IgD-negative memory B cell (primary cell): ENCODE results near the gene RAB6A. TPM values are rescaled to one million over a fixed set of nuclear protein-coding genes. Genes with fewer than 3 reads are reported as not detected.
A peak's percentile ranks its signal among the peaks of the same experiment; 100 is the strongest.

Experiments
- H3K27ac Mint-ChIP-seq, 3 donors: one replicate each; pipeline ENCODE4 v1.8.0; 2020 to 2022; ENCODE audit warnings: mild to moderate bottlenecking in 3 of 3, mixed read lengths in 3 of 3, moderate library complexity in 1 of 3
- H3K27me3 Mint-ChIP-seq: one replicate; pipeline ENCODE4 v1.8.0; 2021; ENCODE audit warnings: mixed read lengths
- H3K36me3 Mint-ChIP-seq: one replicate; pipeline ENCODE4 v1.8.0; 2020; ENCODE audit warnings: mild to moderate bottlenecking, mixed read lengths
- H3K4me1 Mint-ChIP-seq, 3 donors: one replicate each; pipeline ENCODE4 v1.8.0; 2020 to 2022; ENCODE audit warnings: mixed read lengths in 3 of 3, mild to moderate bottlenecking in 1 of 3
- H3K4me3 Mint-ChIP-seq, 4 donors: one replicate each; pipeline ENCODE4 v1.8.0; 2020 to 2022; ENCODE audit warnings: mild to moderate bottlenecking in 4 of 4, mixed read lengths in 4 of 4, moderate library complexity in 3 of 4
- H3K9me3 Mint-ChIP-seq, 3 donors: one replicate each; pipeline ENCODE4 v1.8.0; 2020 to 2021; ENCODE audit warnings: mixed read lengths in 3 of 3, mild to moderate bottlenecking in 1 of 3
- polyA plus RNA-seq: library from polyadenylated mRNA; unstranded; fragments of 300-500 nt; fragmentation: Illumina TruSeq; gene quantifications from one replicate; pipeline ENCODE4 v1.2.3, GENCODE V29; 2021

RAB6A gene
- polyA plus RNA-seq, 1 donor from 2014 or later: 93.4 TPM

DNA sequence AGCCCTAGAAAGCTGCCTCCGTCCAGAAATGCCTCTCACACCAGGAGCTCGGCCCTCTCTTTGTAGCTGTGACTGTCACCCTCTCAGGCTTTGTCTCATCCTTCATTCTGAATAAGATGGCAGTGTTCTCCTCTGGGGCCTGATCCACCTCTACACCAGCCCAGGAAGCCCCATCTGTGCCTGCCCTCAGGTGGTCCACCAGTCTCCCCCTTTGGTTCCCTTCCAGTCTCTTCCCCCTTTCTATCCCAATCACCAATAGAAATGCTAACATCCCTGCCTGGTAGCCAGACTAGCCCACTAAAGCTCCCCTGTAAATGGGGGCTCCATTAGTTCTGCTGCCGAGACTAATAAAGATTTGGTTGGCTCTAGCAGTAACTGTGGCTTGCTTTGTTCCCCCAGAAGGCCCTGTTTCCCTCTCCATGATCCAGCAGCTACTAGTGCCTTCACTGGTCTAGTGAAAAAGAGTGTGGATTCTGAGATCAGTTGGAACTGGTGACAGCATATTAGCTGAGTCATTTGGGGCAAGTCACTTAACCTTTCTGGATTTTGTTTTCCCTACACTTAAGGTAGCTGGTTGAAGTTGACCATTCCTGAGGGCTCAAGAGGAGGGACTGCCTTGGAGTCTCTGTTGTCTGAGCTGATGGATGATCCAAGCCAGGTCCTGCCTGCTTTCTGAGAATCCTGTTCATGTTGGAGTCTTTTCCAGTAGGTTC lies 98.3 kb downstream of the RAB6A start:
- H3K36me3 Mint-ChIP-seq: no peaks in the 10 kb centered on the region
- peaks cover 0 to 5% (median 2%) of the 10 kb centered on the region in 3 donors for H3K4me1 Mint-ChIP-seq
- no peak overlapping the region for H3K27ac Mint-ChIP-seq
- H3K4me3 Mint-ChIP-seq: peak overlapping the region in 1 of 4 donors; percentile 56
- no peaks in the 10 kb centered on the region for H3K9me3 Mint-ChIP-seq
- H3K27me3 Mint-ChIP-seq: no peaks in the 10 kb centered on the region

DNA sequence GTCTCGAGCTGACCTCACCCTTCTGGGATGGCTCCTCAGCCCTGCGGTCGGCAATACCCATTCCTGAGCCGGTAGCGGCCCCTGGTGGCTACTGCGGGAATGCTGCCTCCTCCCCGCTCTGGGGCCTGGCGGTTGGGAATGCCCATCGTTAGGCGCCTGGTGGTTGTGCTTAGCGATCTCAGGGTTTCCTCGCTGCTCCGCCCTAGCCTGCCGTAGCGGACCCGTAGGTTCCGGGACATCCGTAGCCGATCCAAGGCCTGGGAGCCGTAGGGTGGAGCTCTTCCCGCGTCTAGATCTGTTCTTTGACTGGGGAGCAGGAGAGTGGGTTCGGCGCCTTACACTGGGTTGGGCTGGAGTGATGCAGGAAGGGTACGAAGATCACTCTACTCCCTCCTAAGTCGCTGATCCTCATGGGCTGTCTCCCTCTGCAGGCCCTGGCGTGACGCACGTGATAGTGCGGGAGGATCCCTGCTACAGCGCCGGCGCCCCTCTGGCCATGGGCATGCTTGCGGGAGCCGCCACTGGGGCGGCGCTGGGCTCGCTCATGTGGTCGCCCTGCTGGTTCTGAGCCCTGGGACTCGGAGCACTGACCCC lies 99.7 kb downstream of the RAB6A start:
- H3K27ac Mint-ChIP-seq: no peak overlapping the region
- H3K27me3 Mint-ChIP-seq: no peaks in the 10 kb centered on the region
- H3K36me3 Mint-ChIP-seq: no peaks in the 10 kb centered on the region

DNA sequence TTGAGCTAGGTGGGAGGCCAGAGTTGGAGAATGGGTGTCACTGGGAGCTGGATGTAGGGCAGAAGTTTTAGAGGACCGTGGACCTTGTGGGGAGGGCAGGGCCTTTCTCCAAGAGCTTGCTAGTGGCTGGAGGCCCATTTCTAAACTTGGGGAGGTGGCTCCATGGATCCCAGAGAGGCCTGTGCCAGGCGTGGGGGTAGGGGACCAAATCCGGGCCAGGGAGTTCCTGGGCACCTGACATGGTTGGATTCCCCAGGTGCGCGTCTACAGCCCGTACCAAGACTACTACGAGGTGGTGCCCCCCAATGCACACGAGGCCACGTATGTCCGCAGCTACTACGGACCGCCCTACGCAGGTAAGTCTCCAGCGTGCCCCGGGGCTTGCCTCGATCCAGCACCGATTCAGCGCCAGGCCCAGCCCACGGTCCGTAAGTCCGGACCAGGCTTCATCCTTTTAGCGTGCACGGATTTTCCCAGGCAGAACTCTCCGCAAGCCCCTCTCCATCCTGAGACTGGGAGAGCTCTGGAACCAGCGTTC lies 100.3 kb downstream of the RAB6A start:
- peaks cover 0 to 5% (median 2%) of the 10 kb centered on the region in 3 donors for H3K4me1 Mint-ChIP-seq
- H3K9me3 Mint-ChIP-seq: no peaks in the 10 kb centered on the region
- peak overlapping the region in 1 of 3 donors; percentile 73 for H3K27ac Mint-ChIP-seq
- no peaks in the 10 kb centered on the region for H3K27me3 Mint-ChIP-seq
- peak overlapping the region in 2 of 4 donors; percentile 29 to 78 for H3K4me3 Mint-ChIP-seq
- H3K36me3 Mint-ChIP-seq: no peaks in the 10 kb centered on the region

More for the DNA sequence above, 99.7 kb downstream of the RAB6A start:
- peak overlapping the region in 2 of 4 donors; percentile 19 to 29 for H3K4me3 Mint-ChIP-seq
- no peaks in the 10 kb centered on the region for H3K9me3 Mint-ChIP-seq
- H3K4me1 Mint-ChIP-seq: peaks cover 0 to 5% (median 2%) of the 10 kb centered on the region in 3 donors

DNA sequence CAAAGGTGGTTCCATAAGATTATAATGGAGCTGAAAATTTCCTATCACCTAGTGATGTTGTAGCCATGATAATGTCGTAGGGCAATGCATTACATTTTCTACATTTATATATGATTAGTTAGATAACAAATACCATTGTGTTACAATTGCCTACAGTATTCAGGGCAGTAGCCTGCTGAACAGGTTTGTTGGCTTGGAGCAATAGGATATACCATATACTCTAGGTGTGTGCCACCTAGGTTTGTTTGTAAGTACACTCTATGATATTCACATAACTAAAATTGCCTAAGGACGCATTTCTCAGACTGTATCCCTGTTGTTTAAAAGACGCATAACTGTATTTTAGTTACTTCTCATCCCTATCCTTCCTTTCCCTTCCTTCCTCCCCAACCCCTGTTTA lies 100.9 kb downstream of the RAB6A start:
- Mint-ChIP-seq H3K27me3 (no peaks in the 10 kb centered on the region), H3K9me3 (no peaks in the 10 kb centered on the region), H3K4me1 (peaks cover 0 to 5% (median 2%) of the 10 kb centered on the region in 3 donors), H3K36me3 (no peaks in the 10 kb centered on the region), H3K4me3 (peak overlapping the region in 1 of 4 donors; percentile 78), H3K27ac (no peak overlapping the region)

DNA sequence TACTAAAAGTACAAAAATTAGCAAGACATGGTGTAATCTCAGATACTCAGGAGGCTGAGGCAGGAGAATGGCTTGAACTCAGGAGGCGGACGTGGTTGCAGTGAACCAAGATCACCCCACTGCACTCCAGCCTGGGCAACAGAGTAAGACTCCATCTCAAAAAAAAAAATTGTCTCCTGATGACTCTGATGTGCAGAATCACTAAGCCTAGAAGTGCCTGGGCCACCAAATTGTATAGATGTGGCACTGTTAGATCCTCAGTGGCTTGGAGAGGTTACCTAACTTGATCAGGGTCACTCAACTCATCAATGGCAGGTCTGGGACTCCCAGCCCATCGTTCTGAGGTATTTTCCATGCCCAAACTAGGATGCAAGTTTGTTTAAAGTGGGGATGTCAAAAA lies 103.9 kb downstream of the RAB6A start:
- Mint-ChIP-seq H3K27ac (no peak overlapping the region), H3K9me3 (no peaks in the 10 kb centered on the region)

DNA sequence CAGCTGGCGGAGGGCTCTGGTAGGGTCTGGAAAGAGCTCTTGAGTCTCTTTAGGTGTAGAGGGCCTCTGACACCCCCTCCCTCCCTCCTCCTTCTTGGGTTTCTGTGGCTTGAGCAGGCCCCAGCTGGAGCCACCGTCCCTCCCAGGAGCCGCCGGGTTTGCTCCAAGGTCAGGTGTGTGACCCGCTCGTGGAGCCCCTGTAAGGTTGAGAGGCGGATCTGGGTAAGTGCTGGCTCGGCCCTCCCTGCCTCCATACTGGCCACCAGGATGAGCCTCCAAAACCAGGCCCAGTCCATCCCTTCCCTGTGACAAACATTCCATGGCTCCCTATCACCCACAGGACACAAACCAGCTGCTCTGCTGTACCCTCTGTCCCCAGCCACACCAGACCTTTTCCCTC lies 105.2 kb downstream of the RAB6A start:
- Mint-ChIP-seq H3K27ac (no peak overlapping the region), H3K9me3 (no peaks in the 10 kb centered on the region), H3K27me3 (no peaks in the 10 kb centered on the region), H3K4me1 (no peaks in the 10 kb centered on the region), H3K4me3 (no peak overlapping the region), H3K36me3 (peaks cover 3% of the 10 kb centered on the region)

More for the DNA sequence above, 103.9 kb downstream of the RAB6A start:
- Mint-ChIP-seq H3K4me1 (peaks cover 0 to 2% (median 2%) of the 10 kb centered on the region in 3 donors), H3K36me3 (no peaks in the 10 kb centered on the region), H3K4me3 (no peak overlapping the region), H3K27me3 (no peaks in the 10 kb centered on the region)

DNA sequence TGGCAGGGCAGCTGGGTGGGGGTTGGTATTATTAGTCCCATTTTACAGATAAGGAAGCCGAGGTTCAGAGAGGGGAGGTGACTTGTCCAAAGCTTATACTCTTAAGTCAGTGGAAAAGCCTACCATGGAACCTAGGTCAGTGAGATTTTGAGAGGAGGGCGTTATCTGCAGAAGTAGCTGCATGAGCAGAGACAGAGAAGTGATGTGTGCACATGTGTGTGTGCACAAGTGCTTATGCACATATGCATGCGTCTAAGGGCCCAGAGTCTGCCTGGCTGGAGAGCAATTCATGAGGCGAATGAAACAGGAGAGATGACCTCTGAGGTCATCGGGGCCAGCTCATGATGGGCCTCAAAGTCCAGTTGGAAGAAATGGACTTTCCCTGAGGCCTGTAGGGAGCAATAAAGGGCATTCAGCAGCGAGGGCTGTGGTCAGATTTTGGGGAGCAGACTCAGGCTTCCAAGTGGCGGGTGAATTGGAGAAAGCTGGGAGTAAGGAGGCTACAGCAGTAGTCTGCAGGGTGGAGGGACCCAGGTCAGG lies 106.3 kb downstream of the RAB6A start:
- Mint-ChIP-seq H3K27ac (peak overlapping the region in 1 of 3 donors; percentile 76), H3K36me3 (peaks cover 3% of the 10 kb centered on the region), H3K4me1 (peaks cover 0 to 2% (median 0%) of the 10 kb centered on the region in 3 donors), H3K4me3 (no peak overlapping the region), H3K27me3 (no peaks in the 10 kb centered on the region), H3K9me3 (no peaks in the 10 kb centered on the region)

DNA sequence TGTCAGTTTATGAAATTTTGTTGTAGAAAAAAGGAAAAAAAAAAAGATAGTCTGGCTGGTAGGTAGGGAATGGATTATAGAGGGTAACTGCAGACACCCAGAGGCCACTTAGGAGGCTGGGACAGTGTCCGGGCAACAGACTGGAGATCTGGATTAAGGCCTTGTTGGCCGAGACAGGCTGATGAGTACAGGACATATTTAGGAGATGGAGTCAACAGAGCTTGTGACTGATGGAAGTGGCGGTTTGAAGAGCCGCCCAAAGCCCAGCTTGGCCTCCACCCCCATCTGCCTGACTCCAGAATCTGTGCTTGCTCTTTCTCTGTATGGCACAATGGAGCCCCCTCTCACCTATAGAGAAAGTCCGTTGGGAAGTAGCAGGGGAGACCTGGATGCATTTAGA lies 106.9 kb downstream of the RAB6A start:
- peaks cover 3% of the 10 kb centered on the region for H3K36me3 Mint-ChIP-seq
- no peaks in the 10 kb centered on the region for H3K27me3 Mint-ChIP-seq
- H3K9me3 Mint-ChIP-seq: no peaks in the 10 kb centered on the region
- H3K27ac Mint-ChIP-seq: no peak overlapping the region
- H3K4me3 Mint-ChIP-seq: no peak overlapping the region
- H3K4me1 Mint-ChIP-seq: peaks cover 3 to 7% (median 3%) of the 10 kb centered on the region in 3 donors

DNA sequence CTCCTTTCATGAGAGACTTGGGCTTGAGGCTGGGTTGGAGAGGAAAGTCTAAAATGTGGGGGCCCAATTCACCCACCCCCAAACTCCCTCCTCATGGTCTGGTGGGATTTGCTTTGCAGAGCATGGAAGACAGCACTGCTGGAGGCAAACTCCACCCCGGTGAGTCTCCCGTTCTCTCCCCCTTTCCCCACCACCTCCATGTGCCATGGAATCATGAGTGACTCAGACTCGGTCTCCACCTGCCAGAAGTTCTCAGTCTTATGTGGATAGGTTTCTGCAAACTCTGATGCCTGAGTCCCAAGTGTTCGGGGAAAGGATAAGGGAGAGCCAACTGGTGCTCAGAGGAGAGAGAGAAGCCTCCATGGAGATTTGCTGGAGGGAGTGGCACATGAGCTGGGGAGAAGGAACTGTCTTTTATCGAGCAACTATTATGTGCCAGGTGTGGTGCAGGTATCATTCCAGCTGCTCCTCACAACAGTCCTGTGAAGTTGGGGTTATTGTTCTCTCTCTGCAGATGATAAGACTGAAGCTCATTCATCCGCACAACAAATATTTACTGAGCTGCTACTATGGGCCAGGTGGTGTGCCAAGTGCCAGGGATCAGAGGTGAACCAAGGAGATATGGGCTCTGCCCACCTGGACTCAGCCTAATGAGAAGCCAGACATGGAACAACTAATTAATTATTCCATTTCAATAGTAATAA lies 107.9 kb downstream of the RAB6A start:
- H3K4me1 Mint-ChIP-seq: peaks cover 8 to 12% (median 9%) of the 10 kb centered on the region in 3 donors
- H3K4me3 Mint-ChIP-seq: no peak overlapping the region
- H3K27ac Mint-ChIP-seq: peak overlapping the region in 1 of 3 donors; percentile 52
- no peaks in the 10 kb centered on the region for H3K27me3 Mint-ChIP-seq
- H3K36me3 Mint-ChIP-seq: peaks cover 3% of the 10 kb centered on the region
- no peaks in the 10 kb centered on the region for H3K9me3 Mint-ChIP-seq

DNA sequence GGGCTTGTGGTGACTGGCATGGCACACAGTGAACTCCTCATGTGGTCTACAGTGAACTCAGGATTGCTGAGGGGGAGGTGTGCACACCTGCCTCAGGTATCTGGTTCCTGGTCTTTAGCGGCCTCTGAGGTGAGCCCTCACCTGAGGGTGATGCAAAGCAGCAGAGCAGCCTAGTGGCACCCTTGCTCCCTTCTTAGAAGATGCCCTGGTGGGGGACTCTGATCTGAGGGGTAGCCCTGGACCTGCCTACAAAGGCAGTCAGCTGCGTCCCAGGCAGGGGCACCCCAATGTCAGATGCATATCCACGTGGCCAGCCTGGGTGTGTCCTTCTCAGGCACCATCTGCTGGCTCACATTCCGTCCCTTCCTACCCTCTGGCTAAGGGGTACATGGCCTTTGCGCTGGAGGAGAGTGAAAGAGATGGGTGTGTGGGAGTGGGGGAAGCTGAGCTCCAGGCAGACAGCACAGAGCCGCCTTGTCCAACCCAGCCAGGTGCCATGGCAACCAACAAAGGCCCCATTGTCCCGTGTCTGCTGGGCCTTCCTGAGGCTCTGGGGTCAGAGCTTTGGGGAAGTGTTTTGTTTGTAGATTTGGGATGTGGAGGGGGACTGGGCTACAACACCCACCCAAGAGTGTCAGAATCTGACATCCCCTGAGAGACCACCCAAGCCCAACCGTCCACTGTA lies 108.7 kb downstream of the RAB6A start:
- peaks cover 3% of the 10 kb centered on the region for H3K36me3 Mint-ChIP-seq
- H3K4me3 Mint-ChIP-seq: no peak overlapping the region
- H3K27ac Mint-ChIP-seq: peak overlapping the region in 1 of 3 donors; percentile 52
- no peaks in the 10 kb centered on the region for H3K9me3 Mint-ChIP-seq
- peaks cover 14 to 20% (median 14%) of the 10 kb centered on the region in 3 donors for H3K4me1 Mint-ChIP-seq
- no peaks in the 10 kb centered on the region for H3K27me3 Mint-ChIP-seq

DNA sequence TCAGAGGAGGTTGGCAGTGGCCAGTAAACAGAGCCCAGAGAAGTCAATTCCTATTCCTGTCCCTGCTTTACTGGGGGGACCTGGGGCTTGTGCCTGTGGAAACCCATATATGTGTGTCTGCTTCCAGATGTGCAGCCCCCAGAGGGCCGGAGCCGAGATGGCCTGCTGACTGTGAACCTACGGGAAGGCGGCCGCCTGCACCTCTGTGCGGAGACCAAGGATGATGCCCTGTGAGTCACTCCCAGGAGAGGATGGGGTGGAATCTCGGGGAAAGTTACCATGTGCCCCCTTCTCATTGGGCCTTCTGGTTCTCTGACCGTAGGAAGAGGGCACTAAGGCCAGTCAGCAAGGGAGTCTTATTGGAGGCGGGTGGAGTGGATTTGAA lies 109.2 kb downstream of the RAB6A start:
- Mint-ChIP-seq H3K4me3 (no peak overlapping the region), H3K36me3 (peaks cover 3% of the 10 kb centered on the region), H3K27me3 (no peaks in the 10 kb centered on the region), H3K4me1 (peaks cover 16 to 24% (median 20%) of the 10 kb centered on the region in 3 donors), H3K9me3 (no peaks in the 10 kb centered on the region), H3K27ac (no peak overlapping the region)

DNA sequence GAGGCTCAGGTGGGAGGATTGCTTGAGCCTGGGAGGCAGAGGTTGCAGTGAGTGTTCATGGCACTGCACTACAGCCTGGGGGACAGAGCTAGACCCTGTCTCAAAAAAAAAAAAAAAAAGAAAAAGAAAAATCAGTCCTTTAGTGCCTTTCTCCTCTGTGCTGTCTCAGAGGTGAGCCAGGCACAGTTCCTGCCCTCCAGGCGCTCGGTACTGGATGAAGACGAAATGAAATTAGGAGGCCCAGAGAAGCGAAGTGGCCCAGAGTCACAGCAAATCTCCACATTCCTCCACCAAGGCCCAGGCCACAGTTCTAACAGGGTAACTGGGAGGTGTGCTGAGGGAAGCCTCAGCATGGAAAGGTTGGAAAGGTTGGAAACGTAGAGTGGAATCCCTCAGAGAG lies 109.6 kb downstream of the RAB6A start:
- H3K27me3 Mint-ChIP-seq: no peaks in the 10 kb centered on the region
- H3K4me3 Mint-ChIP-seq: no peak overlapping the region
- no peak overlapping the region for H3K27ac Mint-ChIP-seq
- H3K9me3 Mint-ChIP-seq: no peaks in the 10 kb centered on the region
- H3K4me1 Mint-ChIP-seq: peaks cover 16 to 25% (median 20%) of the 10 kb centered on the region in 3 donors
- H3K36me3 Mint-ChIP-seq: peaks cover 3% of the 10 kb centered on the region

DNA sequence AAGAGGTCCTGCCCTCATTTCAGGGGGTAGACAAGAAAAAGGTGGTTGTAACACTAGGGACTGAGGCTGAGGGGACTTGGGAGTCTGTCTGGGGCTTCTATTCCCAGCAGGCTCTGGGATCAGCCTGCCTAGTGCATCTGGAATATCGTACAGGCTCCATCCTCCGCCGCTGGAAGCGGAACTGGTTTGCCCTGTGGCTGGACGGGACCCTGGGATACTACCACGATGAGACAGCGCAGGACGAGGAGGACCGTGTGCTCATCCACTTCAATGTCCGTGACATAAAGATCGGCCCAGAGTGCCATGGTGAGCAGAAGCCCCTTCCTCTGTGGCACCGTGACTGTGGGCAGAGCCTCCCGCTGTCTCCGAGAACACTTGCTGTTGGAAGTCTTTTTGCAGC lies 110.5 kb downstream of the RAB6A start:
- H3K27me3 Mint-ChIP-seq: no peaks in the 10 kb centered on the region
- peak overlapping the region in 2 of 4 donors; percentile 28 to 65 for H3K4me3 Mint-ChIP-seq
- peaks cover 3% of the 10 kb centered on the region for H3K36me3 Mint-ChIP-seq
- no peak overlapping the region for H3K27ac Mint-ChIP-seq
- H3K4me1 Mint-ChIP-seq: peaks cover 17 to 28% (median 20%) of the 10 kb centered on the region in 3 donors
- H3K9me3 Mint-ChIP-seq: no peaks in the 10 kb centered on the region

DNA sequence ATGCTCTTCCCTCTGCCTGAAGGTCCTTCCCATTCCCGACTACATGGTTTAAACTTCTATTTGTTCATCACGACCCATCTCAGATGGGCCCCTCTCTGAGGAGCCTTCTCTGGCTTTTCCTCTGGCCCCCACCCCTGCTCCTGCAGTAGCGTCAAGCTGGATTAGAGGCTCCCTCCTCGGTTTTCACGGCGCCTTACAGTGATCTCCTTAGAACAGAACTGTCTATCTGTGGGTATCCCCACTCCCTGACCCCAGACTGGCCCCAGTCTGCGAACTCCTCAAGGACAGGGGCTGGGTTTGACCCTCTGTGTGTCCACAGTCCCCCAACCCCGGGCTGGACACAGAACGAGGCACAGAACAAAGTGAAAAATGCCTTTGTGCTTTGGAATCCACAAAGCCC lies 111.7 kb downstream of the RAB6A start:
- no peaks in the 10 kb centered on the region for H3K27me3 Mint-ChIP-seq

More for the DNA sequence above, 111.7 kb downstream of the RAB6A start:
- peak overlapping the region in 2 of 3 donors; percentile 49 to 50 for H3K27ac Mint-ChIP-seq
- H3K9me3 Mint-ChIP-seq: no peaks in the 10 kb centered on the region
- H3K4me1 Mint-ChIP-seq: peaks cover 18 to 28% (median 20%) of the 10 kb centered on the region in 3 donors
- peaks cover 3% of the 10 kb centered on the region for H3K36me3 Mint-ChIP-seq
- H3K4me3 Mint-ChIP-seq: peak overlapping the region in 3 of 4 donors; percentile 56 to 91 (median 62)
